ENCODE data around the gene LRAT.
A peak's percentile ranks its signal among the peaks of the same experiment; 100 is the strongest.

LRAT gene

GRCh38 chr4:154743683-154744340, at the start of gene LRAT:
Gene LRAT (plus strand): TSS chr4:154744000. CDS start chr4:154744327, 327 bp downstream.
- peak; percentile 88 for DNase-seq (ENCODE audit: low spot score)
- ChIA-PET POLR2A (ENCODE audit: low non-redundant PET) (interaction anchor here (0.5 to 0.7 kb wide), 2 partner anchors 57 to 1964 kb away, joined by 3 to 8 read pairs; partner anchors contain the start of gene TIGD4), CTCF (interaction anchor here (0.5 to 1.2 kb wide), 8 partner anchors 8 to 1807 kb away, joined by 3 to 7 read pairs (median 3); no protein-coding TSS in a partner anchor)
- no peak within 1 kb of the TSS for H3K27ac ChIP-seq
- TF ChIP-seq, protein P1, sequence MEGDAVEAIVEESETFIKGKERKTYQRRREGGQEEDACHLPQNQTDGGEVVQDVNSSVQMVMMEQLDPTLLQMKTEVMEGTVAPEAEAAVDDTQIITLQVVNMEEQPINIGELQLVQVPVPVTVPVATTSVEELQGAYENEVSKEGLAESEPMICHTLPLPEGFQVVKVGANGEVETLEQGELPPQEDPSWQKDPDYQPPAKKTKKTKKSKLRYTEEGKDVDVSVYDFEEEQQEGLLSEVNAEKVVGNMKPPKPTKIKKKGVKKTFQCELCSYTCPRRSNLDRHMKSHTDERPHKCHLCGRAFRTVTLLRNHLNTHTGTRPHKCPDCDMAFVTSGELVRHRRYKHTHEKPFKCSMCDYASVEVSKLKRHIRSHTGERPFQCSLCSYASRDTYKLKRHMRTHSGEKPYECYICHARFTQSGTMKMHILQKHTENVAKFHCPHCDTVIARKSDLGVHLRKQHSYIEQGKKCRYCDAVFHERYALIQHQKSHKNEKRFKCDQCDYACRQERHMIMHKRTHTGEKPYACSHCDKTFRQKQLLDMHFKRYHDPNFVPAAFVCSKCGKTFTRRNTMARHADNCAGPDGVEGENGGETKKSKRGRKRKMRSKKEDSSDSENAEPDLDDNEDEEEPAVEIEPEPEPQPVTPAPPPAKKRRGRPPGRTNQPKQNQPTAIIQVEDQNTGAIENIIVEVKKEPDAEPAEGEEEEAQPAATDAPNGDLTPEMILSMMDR (conservative IDR thresholded peaks at IDR 0.05; ENCODE audit: low read depth) = no peak

DNA sequence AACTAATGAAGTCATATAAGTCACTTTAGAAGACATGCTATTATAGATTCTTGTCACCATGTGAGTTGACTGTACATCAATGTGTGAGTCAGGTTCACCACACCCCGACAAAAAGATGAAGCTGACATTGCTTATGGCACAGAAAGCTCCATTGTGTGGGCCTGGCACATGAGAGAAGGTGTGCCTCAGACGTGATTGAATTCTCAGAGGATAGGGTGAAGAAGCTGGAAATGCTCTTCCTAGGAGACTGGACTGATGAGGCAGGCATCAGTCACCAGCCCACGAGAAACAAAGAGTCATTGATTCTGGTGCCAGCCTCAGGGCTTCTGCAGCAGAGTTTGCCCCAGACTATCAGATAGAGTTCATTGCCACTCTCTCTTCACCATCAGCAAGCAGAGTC, 35.9 kb upstream of the LRAT start:
- H3K27ac ChIP-seq = no peak overlapping the region
- ChIA-PET CTCF (interaction anchor here (0.5 to 1.6 kb wide), 3 partner anchors 11 to 1574 kb away, joined by 3 to 8 read pairs (median 4); no protein-coding TSS in a partner anchor), POLR2A (ENCODE audit: low non-redundant PET) (no interaction called here)
- peak; percentile 46 for DNase-seq (ENCODE audit: low spot score)
- TF ChIP-seq, protein P1 (conservative IDR thresholded peaks at IDR 0.05; ENCODE audit: low read depth) = no peak

DNA sequence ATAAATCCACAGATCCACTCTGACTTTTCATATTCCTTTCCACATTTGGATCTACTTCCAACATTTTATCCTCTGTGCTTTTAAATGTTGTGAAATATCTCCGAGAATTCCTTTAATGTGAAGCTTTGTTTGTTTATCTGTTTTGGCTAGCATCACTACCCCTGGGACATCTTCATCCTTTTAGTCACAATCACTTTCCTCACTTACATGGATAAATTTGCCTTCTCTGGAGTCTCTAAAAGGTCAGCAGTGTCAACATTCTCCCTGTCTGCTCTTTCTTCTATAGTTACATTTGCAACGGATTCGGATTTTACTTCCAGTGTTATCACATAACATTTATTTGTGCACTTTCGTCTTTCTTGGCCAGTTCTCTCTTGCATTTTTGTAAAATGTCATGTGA, 34.2 kb upstream of the LRAT start:
- CTCF ChIA-PET = no interaction called here
- no peak overlapping the region for H3K27ac ChIP-seq
- TF ChIP-seq, protein P1 (conservative IDR thresholded peaks at IDR 0.05; ENCODE audit: low read depth) = no peak
- POLR2A ChIA-PET (ENCODE audit: low non-redundant PET) = no interaction called here
- no peak for DNase-seq (ENCODE audit: low spot score)

- DNase-seq (ENCODE audit: low spot score) = no peak
- ChIA-PET POLR2A (ENCODE audit: low non-redundant PET) (no interaction called here), CTCF (interaction anchor here (0.7 to 1.6 kb wide), 2 partner anchors 9 to 25 kb away, joined by 6 to 7 read pairs; no protein-coding TSS in a partner anchor)
- H3K27ac ChIP-seq = no peak overlapping the region
- TF ChIP-seq, protein P1 (conservative IDR thresholded peaks at IDR 0.05; ENCODE audit: low read depth) = no peak
These were observed 32.3 kb upstream of the LRAT start for GRCh38 chr4:154711522-154711921.

DNA sequence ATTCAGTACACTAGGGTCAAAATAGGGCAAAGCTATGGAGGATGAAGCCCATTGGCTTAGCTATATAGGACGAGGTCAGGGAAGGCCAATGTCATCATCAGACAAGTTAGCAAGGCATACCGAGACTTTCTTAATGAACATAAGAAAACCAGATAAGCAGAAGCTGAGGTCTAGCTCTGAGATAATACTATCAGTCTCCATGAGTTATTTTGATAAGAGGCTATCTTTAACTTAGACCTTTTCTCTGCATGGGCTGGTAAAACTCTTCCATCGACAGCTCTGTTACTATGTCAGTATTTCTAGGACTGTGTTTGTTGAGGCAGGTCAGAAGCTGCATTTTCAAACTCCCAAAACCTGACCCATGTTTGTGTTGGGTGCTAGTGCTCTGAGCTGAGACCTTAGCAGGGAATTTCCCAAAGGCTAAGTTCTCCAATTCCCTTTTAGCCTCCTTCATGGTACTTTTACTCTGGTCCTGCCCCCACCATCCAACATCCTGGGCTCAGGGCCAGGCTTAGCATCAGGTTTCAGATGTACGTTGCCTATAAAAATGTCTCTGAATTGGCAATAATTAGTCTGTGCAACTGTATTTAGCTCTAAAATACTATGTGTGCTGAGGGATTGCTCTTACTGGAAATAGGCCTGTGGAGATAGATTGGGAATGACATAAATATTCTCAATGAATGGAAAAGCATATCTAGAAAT, 29.3 kb upstream of the LRAT start:
- H3K27ac ChIP-seq = no peak overlapping the region
- no peak for DNase-seq (ENCODE audit: low spot score)
- ChIA-PET POLR2A (ENCODE audit: low non-redundant PET) (no interaction called here), CTCF (interaction anchor here (0.7 kb wide), 1 partner anchor 26 kb away, joined by 3 read pairs; no protein-coding TSS in a partner anchor)
- TF ChIP-seq, protein P1 (conservative IDR thresholded peaks at IDR 0.05; ENCODE audit: low read depth) = no peak

DNA sequence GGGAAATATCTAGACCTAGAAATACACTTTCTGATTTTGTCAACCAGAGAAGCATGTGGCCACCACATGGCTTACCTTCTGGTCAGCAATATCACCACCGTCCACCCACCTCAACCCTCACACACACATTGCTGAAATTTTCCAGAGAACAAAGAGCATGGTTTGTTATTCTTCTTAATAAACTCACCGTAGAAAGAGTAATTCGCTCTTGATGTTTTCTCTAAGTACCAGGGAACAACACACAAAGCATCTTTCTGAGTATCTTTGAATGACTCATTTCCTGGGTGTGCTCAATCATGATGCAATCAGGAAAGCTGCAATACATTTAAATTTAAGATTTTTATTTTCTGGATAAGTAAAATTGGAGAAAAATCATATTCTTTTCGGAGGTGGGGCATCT, 24.7 kb upstream of the LRAT start:
- TF ChIP-seq, protein P1 (conservative IDR thresholded peaks at IDR 0.05; ENCODE audit: low read depth) = no peak
- POLR2A ChIA-PET (ENCODE audit: low non-redundant PET) = no interaction called here

More for the DNA sequence above, 24.7 kb upstream of the LRAT start:
- CTCF ChIA-PET = interaction anchor here (1.3 kb wide), 1 partner anchor 32 kb away, joined by 4 read pairs; no protein-coding TSS in a partner anchor
- DNase-seq (ENCODE audit: low spot score) = peak; percentile 69
- H3K27ac ChIP-seq = no peak overlapping the region

All from RWPE1 (cell line).